ENCODE data around the gene HLA-DMA. TPM values are rescaled to one million over a fixed set of nuclear protein-coding genes. Genes with fewer than 3 reads are reported as not detected.

The HLA-DMA gene
- total RNA-seq, 4 donors from 2014 or later, result 44.7 to 124 (median 69.7) TPM

DNA sequence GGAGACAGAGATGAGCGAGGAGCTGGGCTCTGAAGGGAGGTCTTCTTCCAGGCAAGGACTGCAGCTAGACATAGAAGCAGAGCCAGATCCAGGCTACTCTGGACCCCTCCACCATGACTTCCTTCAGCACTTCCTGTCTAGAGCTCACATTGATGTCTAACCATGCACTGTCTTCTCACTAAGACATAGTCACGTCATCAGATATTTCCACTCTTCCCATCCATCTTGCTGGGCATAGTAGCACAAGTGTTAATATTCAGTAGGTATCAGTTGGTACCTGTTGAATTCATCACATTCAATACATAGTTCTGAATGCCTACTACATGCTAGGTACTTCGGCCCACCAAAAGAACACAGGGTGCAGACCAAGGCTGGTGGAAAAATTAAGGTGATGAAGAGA, 2.9 kb downstream of the HLA-DMA start:
- TF ChIP-seq, protein P1, sequence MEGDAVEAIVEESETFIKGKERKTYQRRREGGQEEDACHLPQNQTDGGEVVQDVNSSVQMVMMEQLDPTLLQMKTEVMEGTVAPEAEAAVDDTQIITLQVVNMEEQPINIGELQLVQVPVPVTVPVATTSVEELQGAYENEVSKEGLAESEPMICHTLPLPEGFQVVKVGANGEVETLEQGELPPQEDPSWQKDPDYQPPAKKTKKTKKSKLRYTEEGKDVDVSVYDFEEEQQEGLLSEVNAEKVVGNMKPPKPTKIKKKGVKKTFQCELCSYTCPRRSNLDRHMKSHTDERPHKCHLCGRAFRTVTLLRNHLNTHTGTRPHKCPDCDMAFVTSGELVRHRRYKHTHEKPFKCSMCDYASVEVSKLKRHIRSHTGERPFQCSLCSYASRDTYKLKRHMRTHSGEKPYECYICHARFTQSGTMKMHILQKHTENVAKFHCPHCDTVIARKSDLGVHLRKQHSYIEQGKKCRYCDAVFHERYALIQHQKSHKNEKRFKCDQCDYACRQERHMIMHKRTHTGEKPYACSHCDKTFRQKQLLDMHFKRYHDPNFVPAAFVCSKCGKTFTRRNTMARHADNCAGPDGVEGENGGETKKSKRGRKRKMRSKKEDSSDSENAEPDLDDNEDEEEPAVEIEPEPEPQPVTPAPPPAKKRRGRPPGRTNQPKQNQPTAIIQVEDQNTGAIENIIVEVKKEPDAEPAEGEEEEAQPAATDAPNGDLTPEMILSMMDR (IDR thresholded peaks at IDR 0.05; ENCODE audit: low read depth), result no peak

DNA sequence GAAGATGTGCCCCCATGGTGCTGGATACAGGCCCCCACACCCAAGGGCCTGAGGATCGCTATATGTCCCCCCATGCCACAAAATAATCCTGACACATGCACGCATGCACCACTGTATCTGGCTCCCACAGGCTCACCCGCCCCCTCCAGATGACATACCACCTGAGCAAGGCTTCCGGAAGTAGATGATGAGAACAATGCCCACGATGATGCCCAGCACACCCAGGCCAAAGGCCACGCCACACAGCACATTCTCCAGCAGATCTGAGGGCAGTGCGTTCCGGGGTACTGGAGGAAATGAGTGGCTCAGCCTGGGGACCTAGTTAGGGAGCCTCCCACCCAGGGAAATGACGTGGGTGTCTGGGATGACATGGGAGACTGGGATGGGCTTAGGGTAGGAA, 3.8 kb downstream of the HLA-DMA start:
- TF ChIP-seq, protein P1 (IDR thresholded peaks at IDR 0.05; ENCODE audit: low read depth), result no peak

DNA sequence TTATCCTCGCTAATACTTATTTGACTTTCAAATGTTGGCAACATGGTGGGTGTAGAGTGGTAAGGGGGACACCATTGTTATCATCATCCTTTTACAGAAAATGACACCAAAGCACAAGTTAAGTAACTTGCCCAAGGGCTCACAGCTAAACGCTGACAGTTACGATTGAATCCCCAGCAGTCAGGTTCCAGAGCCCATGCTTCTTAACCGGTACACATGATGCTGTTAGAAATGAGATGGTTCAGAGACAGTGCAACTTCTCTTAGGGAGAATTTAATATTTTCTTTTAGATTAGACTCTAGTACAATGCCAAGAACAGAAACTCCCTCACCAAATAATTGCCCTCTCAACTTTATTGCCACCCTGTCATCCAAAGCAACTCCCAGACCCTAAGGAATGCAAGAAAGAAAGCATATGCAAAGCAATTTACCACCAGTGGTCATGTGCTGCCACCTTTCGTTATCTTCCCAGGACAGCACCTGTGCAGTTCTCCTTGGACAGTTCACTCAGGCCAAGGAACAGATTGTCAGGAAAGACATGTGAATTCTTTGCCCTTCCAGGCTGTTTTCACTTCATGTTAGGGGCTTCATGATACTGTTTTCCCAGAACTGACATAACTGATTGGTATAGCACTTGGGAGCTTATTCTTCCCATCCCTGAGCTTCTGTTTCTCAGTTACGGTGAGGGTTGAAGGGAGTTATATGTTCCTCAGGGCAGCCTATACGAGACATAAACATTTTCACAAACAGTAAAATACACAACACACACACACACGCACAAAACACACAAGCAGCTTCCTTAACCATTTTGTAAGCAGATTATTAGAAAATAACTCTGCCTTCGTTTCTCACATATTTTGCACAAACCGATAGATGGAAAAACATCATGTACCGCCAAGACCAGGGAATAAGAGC, 5.1 kb downstream of the HLA-DMA start:
- TF ChIP-seq, protein P1 (IDR thresholded peaks at IDR 0.05; ENCODE audit: low read depth), result no peak

DNA sequence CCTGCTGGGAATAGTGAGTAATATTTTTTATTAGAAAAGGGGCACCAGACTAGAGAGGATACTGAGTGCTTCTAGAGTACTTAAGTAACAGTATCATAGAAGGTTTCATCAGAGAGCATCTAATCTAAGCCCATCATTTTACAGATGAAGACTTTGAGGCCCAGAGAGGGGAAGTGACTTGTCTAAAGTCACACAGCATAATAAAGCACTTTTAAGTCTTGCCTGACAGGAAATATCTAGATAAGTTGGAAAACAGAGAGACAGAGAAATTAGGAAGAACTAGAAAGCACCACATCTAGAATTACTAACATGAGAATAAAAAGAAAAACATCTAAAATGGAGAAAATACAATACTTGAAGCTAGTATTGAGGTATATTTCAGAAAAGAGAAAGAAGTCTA, 6.0 kb downstream of the HLA-DMA start:
- TF ChIP-seq, protein P1 (IDR thresholded peaks at IDR 0.05; ENCODE audit: low read depth), result no peak

DNA sequence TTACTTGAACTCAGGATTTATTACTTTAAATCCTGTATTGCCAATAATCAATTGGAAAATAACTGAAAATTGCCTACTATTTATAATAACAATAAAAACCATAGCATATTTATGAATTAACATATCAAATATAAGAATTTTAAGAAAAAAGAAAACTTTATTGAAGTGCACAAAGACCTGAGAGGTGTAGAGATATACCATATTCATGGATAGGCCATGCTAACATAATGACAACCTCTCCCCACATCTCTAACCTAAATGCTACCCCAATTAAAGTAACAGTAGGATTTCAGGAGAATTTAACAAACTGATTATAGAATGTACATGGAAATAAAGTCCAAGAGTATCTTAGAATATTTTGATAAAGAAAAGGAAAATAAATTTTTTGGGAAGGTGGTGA, 6.9 kb downstream of the HLA-DMA start:
- TF ChIP-seq, protein P1 (IDR thresholded peaks at IDR 0.05; ENCODE audit: low read depth), result no peak

DNA sequence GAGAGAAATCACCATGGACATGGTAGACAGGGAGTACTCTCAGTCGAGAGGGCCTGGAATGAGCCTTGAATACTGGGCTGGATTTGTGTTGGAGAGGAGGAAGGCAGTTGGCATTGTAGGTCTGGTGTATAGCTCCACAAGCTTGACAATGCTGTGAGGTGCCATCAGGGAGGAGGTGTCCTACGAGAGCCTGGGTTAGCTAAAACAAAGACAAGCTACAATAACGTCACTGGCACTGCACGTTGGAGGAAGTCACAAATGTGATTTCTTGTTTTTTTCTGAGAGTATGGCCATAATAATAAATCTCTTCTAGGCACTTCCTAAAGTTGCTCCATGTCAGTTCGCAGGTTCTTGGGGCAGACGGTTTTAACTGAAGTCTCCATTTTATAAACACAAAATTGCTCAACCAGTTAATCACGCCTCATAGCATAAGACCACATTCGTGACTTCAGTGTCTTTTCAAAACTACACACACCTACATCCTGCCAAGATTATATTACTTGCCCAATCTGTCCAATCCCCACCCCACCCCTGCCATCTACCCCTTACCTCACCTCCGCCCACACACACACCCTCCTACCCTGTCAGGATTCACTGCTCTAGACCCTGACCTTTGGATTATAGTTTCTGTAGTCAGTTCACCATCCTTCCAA, 7.7 kb downstream of the HLA-DMA start:
- TF ChIP-seq, protein P1 (IDR thresholded peaks at IDR 0.05; ENCODE audit: low read depth), result no peak
